NCI-H128 (cell line): Measurements from ENCODE around the gene ORAI2.
"Not testable (repeated sequence)": the region's sequence is repeated elsewhere in the genome, so short reads cannot be mapped to it uniquely, and the experiment has no call there.

Experiments
- DNase-seq: peaks from one replicate; lab custom pipeline; 2025; ENCODE audit not compliant: unreplicated experiment; lab: John Stamatoyannopoulos, UW

Gene ORAI2

DNA sequence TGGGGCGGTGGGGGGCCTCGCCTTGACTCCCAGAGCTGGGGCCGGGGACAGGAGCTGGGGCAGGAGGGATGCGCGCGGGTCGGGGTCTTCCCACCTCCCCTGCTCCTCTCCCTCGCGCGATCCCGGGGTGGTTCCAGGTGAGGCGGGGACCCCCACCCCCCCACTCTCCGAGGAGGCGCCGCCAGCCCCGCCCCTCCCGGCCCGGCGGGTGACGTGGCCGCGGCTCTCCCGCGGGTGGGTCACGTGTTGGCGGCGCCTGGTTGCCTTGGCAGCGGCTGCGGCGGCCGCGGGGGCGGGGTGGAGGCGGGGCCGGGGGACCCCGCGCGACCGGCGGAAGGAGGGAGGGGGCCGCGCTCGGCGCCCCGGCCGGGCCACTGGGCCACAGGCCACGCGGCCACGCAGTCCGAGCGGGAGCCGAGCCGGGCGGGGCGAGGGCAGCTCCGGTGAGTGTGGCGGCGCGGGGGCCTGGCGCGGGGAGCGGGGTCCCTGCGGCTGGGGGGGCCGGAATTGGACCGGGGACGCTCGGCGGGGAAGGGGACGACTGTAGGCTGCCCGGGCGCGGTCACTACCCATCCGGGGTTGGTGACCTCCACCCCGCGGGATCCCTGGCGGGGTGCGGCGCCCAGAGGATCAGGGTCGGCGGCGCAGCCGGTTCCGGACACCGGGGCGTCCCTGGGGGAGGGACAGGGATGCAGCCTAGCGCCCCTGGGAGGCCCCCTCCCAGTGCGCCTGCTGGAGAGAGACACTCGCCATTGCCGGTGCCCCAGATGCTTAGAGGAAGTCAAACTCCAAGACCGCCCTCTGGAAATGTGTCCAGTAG, at the start of gene ORAI2:
ORAI2 (plus strand) TSS at position 357 of the 820 bp plus-strand sequence. CDS start 5,382 bp downstream, outside the sequence.
- DNase-seq, result peak; percentile 21

GRCh38 chr7:102387064-102387463, 46.3 kb upstream of the ORAI2 start:
- DNase-seq, result no peak

DNA sequence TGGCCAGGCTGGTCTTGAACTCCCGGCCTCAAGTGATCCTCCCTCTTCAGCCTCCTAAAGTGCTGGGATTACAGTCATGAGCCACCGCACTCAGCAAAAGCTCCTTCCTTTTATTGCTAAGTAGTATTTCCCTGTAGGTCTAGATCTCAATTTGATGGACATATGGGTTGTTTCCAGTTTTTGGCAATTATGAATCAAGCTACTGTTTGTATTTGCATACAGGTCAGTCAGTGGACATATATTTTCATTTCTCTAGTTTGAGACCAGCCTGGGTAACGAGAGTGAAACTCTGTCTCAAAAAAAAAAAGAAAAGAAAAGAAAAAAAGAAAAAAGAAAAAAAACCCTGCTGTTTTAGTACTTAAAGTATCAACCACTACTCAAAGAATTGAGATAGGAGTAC, 43.6 kb upstream of the ORAI2 start:
- DNase-seq, result no peak

- peak; percentile 19 for DNase-seq
Measured at GRCh38 chr7:102390697-102391484, 42.5 kb upstream of the ORAI2 start.

DNA sequence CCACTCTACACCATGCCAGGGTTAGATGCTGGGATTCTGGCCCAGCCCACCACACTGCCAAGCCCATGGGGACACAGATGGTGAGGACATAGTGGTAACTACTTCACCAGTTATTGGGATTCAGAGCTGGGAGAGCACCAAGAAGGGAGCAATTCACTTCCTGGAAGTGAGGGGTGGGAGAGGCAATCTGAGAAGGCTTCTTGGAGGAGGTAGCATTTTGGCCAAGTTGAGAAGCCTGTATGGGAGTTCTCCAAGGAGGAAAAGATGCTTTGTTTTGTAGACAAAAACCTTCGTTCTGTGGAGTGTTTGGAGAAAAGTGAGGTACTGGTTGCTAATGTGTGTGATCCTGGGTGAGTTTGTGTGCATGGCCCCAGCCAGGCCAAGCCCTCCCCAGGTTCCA, 41.0 kb upstream of the ORAI2 start:
- no peak for DNase-seq

DNA sequence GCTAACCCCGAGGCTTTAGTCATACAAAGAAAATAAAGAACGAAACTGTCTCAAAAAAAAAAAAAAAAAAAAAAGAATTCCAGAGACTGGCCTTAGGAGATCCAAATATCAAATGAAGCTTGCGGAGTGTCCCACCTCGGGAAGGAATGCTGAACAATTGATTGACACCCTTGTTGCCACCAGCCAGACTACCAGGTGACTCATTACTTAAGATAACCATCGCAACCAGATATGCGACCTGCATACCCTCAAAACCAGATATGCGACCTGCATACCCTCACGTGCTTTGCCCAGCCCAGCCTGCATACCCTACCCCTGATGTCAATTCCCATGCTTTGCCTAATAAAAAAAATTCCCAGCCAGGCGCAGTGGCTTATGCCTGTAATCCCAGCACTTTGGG, 39.9 kb upstream of the ORAI2 start:
- DNase-seq, result no peak

- no peak for DNase-seq
Measured at GRCh38 chr7:102395592-102395872, 37.8 kb upstream of the ORAI2 start.

DNA sequence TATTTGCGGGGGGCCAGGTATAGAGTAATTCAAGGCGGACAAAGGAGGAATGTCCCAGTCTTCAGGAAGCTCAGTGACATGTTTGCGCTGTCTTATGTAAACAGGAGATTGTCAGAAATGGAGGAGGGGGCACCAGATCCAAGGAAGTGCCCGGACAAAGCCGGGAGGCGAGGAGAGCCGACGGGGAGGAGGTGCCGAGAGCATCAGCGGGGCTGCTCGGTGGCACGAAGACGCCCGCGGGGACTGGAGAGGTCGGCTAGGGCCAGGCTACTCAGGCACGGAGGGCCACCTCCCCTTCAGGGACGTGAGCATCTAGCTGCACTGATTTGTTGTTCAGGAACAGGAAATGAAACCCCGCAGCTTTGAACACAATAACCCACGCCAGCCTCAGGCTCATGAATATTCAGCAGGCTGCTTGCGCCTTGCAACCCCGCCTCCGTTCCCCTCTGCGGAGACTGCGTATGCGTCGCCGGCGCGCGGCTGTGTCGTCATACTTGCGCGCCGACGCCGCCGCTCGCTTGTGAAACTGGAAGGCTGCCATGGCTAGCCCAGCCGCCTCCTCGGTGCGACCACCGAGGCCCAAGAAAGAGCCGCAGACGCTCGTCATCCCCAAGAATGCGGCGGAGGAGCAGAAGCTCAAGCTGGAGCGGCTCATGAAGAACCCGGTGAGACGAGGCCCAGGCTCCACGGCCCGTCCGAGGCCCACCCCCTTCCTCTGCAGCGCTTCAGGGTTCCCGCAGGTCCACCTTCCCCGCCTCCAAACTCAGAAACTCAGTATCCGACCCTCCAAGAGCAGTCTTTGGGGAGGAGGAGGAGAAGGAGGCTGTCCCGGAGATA, 37.3 kb upstream of the ORAI2 start, which contains the start of gene PRKRIP1:
PRKRIP1 (plus strand) TSS at position 491 of the 837 bp plus-strand sequence; CDS start at position 540, 49 bp downstream.
- DNase-seq, result peak; percentile 91

DNA sequence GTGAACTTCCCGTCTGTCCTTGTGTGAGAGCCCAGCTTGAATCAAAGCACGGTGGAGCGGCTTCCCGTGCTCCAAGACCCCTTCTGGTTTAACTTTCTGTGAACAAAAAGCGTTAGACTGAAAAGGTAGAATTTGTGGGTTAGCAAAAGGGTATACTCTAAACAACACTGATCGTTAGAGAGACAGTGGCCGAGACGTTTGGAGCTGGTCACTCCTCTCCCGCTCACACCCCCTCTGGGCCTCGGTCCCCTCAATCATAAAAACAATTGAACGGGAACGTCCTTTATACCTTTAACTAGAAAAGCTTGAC, 36.7 kb upstream of the ORAI2 start:
- no peak for DNase-seq

- no peak for DNase-seq
Measured at GRCh38 chr7:102398543-102398942, 34.8 kb upstream of the ORAI2 start.

DNA sequence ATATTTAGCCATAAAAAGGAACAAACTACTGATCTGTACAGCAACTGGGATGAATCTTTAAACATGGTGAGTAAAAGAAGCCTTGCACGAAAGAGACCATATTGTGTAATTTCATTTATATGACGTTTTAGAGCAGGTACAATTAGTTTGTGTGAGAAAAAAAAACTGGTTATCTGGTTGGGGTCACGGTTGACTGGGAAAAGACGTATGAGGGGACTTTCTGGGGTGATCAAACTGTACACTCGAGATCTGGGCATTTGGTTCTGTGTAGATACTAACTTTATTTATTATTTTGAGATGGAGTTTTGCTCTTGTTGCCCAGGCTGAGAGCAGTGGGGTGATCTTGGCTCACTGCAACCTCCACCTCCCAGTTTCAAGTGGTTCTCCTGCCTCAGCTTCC, 33.0 kb upstream of the ORAI2 start:
- DNase-seq, result no peak

GRCh38 chr7:102403563-102403962, 29.8 kb upstream of the ORAI2 start:
- DNase-seq, result no peak

DNA sequence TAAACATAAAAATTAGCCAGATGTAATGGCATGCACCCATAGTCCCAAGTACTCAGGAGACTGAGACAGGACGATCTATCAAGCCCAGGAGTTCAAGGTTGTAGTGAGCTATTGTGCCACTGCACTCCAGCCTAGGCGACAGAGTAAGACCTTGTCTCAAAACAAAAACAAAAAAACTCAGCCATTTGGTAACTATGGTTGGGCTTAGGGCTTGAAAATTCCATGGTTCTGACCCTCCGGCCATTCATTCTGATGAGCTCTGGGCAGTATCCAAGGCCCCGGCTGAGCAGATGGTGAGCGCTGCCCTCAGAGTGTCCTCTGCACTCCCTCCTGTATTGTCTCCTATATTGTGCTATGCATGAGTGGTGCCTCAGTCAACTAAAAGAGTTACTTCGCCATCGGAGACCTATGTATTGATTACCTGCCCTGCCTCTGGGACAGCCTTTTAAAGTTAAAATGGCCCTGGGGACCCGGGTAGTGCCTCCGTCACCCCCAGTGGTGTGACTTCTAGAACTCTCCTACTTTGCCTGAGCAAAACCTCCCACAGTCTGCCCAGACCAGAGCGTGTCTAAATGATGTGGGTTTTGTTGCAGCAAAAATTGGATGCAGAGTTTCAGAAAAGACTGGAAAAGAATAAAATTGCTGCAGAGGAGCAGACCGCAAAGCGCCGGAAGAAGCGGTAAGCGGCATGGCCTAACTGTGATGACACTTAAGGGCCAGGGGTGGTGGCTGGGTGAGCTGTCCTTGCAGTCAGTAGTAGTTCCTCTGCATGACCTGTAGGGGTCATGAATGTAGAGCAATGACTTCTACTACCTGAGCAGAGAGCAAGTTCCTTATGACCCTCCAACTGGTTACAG, 29.1 kb upstream of the ORAI2 start:
- no peak for DNase-seq

DNA sequence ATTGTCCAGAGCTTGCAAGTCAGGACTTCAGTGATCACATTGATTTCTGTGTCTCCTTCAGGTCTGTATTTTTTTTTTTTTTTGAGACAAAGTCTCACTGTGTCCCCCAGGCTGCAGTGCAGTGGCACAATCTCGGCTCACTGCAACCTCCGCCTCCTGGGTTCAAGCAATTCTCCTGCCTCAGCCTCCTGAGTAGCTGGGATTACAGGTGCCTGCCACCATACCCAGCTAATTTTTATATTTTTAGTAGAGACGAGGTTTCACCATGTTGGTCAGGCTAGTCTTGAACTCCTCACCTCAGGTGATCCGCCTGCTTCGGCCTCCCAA, 28.6 kb upstream of the ORAI2 start:
- not testable (repeated sequence) for DNase-seq

GRCh38 chr7:102407910-102408309, 25.5 kb upstream of the ORAI2 start:
- DNase-seq, result no peak

- not testable (repeated sequence) for DNase-seq
Measured at GRCh38 chr7:102408530-102408929, 24.8 kb upstream of the ORAI2 start.

DNA sequence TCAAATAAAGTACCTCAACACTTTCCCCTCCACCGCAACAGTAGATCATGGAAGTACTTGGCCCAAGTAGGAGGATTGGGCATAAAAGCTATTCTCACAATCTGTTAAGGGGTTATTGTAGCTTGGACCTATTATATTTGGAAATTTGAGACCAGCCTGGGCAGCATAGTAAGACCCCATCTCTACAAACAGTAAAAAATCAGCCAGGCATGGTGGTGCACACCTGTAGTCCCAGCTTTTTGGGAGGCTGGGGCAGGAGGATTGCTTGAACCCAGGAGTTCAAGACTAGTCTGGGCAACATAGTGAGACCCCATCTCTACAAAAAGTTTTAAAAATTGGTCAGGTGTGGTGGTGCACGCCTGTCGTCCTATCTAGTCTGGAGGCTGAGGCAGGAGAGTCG, 24.0 kb upstream of the ORAI2 start:
- no peak for DNase-seq

DNA sequence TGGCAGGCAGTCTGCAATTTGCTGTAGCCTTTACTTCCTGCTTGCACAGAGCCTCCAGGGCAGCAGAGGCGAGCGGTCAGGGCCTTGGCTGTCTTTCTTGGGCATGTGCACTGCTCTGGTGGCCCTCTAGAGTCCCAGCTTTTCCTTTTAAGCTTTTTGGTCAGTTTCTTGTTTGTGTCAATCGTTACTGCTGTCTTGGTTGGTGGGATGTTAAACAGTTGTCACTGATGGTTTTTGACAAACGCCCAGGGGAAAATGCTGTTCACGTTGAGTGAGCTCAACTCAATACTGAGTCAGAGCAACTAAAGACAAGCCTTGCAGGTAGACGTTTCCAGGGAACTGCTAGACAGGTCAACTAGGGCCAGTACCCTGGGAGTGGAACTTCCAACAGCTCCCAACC, 23.3 kb upstream of the ORAI2 start:
- DNase-seq, result no peak

GRCh38 chr7:102410918-102411317, 22.5 kb upstream of the ORAI2 start:
- DNase-seq, result no peak

DNA sequence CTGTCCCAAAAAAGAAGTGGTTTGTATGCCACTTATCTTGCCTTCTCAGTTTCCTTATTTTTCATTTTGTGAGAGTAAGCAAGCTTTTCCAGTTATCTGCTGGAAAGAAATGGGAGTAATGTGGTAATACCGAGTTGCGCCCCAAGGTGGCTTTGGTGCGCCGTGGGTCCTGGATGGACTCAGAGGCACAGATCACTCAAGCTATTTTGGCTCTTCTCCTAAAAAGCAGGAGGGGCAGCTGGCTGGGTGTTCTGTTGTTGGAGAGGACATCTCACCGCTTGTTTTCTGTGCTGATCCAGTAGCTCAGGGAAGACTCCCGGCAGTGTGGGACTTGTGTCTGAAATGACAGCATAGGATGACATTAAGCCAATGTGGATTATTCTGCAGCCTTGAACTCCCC, 20.8 kb upstream of the ORAI2 start:
- no peak for DNase-seq

GRCh38 chr7:102413091-102413490, 20.3 kb upstream of the ORAI2 start:
- no peak for DNase-seq
